IPS-18a (cell line): ENCODE measurements around the gene ARIH2.
"Not testable (repeated sequence)": the region's sequence is repeated elsewhere in the genome, so short reads cannot be mapped to it uniquely, and the experiment has no call there.

Source experiments
- H3K27ac ChIP-seq: one replicate; pipeline ENCODE4 v1.5.1; 2013; ENCODE audit warnings: low read length
- H3K27me3 ChIP-seq: one replicate; pipeline ENCODE4 v1.6.1; 2013; ENCODE audit warnings: mild to moderate bottlenecking, low read length; ENCODE audit not compliant: control insufficient read depth, insufficient read depth
- H3K36me3 ChIP-seq: one replicate; pipeline ENCODE4 v1.6.1; 2013; ENCODE audit warnings: low read depth, low read length; ENCODE audit not compliant: control insufficient read depth
- H3K4me1 ChIP-seq: one replicate; pipeline ENCODE4 v1.6.1; 2013; ENCODE audit warnings: low read depth, low read length; ENCODE audit not compliant: control insufficient read depth
- H3K4me3 ChIP-seq: one replicate; pipeline ENCODE4 v1.5.1; 2013; ENCODE audit warnings: low read length
- H3K9ac ChIP-seq: one replicate; pipeline ENCODE4 v1.6.1; 2013; ENCODE audit warnings: mild to moderate bottlenecking, low read length, moderate library complexity
- H3K9me3 ChIP-seq: one replicate; pipeline ENCODE4 v1.6.1; 2013; ENCODE audit warnings: low read depth, low read length; ENCODE audit not compliant: control insufficient read depth

The ARIH2 gene

DNA sequence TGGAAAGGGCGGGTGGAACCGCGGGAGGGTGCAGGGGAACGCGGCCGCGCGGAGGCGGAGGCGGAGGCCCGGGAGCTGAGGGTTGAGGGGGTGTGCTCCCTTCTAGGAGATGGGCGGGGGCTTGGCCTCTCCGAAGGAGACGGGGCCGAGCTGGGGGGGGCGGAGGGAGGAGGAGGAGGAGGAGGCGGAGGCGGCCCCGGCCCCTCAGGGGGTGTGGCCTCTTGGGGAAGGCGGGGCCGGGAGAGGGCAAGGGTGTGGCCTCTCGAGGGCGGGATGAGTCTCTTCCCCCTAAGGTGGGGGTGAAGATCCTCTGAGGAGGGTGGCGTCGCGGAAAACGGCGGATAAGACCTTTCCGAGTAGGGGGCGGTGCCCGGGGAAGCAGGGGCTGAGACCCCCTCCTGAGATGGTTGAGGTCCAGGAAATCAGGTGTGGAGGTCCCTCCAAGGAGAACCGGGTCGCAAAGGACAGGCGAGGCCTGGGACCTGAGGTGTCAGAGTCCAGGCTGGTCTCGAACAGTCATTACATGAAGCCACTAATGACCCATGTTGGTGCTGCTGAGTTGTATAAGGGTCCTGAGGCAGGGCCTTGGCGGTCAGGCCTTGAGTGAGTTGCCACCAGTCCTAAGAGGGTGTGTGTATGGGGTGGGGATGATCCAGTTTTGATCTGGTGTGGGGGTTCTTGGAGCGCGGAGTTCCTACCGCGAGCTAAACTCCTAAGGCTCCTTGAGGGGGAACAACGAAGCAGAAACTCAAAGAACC lies 89.3 kb downstream of the ARIH2 start:
- Histone ChIP-seq H3K9me3 (no peaks in the 10 kb centered on the region), H3K4me3 (peak overlapping the region; percentile 99), H3K4me1 (peaks cover 5% of the 10 kb centered on the region), H3K27me3 (no peaks in the 10 kb centered on the region), H3K27ac (peak overlapping the region; percentile 99), H3K9ac (peak overlapping the region; percentile 100), H3K36me3 (peaks cover 17% of the 10 kb centered on the region)

DNA sequence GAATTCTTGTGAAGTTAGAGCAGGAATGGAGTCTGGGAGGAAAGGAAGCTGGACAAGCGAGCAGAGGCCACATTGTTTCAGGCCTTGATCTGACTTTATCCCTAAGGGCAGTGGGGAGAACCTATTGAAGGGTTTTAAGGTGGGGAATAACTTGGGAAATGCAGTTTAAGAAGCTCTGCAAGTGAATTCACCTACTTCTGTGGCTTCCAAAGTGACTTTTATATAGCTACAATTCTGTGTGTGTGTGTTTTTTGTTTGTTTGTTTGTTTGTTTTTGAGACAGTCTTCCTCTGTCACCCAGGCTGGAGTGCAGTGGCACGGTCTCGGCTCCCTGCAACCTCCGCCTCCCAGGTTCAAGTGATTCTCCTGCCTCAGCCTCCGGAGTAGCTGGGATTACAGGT lies 90.0 kb downstream of the ARIH2 start:
- H3K27me3 ChIP-seq, H3K27ac ChIP-seq, H3K4me1 ChIP-seq, H3K9me3 ChIP-seq: not testable (repeated sequence)
- Histone ChIP-seq H3K4me3 (peak overlapping the region; percentile 99), H3K36me3 (peaks cover 24% of the 10 kb centered on the region), H3K9ac (peak overlapping the region; percentile 48)

DNA sequence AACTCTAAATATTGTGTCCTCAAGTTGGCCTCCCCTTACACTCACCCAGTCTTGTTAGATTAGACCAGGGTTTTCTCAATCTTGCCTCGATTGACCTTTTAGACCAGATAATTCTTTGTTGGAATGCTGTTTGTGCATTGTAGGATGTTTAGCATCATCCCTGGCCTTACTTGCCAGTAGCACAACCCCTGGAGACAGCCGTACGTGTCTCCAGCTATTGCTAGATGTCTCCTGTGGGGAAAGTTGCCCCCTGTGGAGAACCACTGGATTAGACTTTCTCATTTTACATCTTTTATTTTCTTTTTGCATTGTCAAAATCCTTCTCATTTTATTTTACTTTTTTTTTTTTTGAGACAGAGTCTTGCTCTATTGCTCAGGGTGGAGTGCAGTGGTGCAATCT lies 90.8 kb downstream of the ARIH2 start:
- no peaks in the 10 kb centered on the region for H3K27me3 ChIP-seq
- no peak overlapping the region for H3K4me3 ChIP-seq
- no peak overlapping the region for H3K27ac ChIP-seq
- H3K9ac ChIP-seq: no peak overlapping the region
- no peaks in the 10 kb centered on the region for H3K9me3 ChIP-seq
- peaks cover 5% of the 10 kb centered on the region for H3K4me1 ChIP-seq
- H3K36me3 ChIP-seq: peaks cover 29% of the 10 kb centered on the region

DNA sequence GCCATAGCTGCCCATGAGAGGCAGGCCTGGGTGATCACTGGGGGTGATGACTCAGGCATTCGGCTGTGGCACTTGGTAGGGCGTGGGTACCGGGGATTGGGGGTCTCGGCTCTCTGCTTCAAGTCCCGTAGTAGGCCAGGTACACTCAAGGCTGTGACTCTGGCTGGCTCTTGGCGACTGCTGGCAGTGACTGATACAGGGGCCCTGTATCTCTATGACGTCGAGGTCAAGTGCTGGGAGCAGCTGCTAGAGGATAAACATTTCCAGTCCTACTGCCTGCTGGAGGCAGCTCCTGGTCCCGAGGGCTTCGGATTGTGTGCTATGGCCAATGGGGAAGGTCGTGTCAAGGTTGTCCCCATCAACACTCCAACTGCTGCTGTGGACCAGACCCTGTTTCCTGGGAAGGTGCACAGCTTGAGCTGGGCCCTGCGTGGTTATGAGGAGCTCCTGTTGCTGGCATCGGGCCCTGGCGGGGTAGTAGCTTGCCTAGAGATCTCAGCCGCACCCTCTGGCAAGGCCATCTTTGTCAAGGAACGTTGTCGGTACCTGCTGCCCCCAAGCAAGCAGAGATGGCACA lies 93.9 kb downstream of the ARIH2 start:
- Histone ChIP-seq H3K4me1 (peaks cover 5% of the 10 kb centered on the region), H3K36me3 (peaks cover 47% of the 10 kb centered on the region), H3K27ac (no peak overlapping the region), H3K27me3 (no peaks in the 10 kb centered on the region), H3K4me3 (no peak overlapping the region), H3K9ac (no peak overlapping the region), H3K9me3 (no peaks in the 10 kb centered on the region)

DNA sequence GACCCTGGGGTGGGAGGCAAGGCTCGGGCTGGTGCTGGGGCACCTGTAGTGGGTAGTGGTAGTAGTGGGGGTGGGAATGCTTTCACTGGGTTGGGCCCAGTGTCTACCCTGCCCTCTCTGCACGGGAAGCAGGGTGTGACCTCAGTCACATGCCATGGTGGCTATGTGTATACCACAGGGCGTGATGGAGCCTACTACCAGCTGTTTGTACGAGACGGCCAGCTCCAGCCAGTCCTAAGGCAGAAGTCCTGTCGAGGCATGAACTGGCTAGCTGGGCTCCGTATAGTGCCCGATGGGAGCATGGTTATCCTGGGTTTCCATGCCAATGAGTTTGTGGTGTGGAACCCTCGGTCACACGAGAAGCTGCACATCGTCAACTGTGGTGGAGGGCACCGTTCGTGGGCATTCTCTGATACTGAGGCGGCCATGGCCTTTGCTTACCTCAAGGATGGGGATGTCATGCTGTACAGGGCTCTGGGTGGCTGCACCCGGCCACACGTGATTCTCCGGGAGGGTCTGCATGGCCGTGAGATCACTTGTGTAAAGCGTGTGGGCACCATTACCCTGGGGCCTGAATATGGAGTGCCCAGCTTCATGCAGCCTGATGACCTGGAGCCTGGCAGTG lies 94.6 kb downstream of the ARIH2 start:
- no peaks in the 10 kb centered on the region for H3K9me3 ChIP-seq
- H3K36me3 ChIP-seq: peaks cover 47% of the 10 kb centered on the region
- H3K9ac ChIP-seq: no peak overlapping the region
- H3K4me1 ChIP-seq: peaks cover 2% of the 10 kb centered on the region
- H3K4me3 ChIP-seq: no peak overlapping the region
- no peak overlapping the region for H3K27ac ChIP-seq
- no peaks in the 10 kb centered on the region for H3K27me3 ChIP-seq

DNA sequence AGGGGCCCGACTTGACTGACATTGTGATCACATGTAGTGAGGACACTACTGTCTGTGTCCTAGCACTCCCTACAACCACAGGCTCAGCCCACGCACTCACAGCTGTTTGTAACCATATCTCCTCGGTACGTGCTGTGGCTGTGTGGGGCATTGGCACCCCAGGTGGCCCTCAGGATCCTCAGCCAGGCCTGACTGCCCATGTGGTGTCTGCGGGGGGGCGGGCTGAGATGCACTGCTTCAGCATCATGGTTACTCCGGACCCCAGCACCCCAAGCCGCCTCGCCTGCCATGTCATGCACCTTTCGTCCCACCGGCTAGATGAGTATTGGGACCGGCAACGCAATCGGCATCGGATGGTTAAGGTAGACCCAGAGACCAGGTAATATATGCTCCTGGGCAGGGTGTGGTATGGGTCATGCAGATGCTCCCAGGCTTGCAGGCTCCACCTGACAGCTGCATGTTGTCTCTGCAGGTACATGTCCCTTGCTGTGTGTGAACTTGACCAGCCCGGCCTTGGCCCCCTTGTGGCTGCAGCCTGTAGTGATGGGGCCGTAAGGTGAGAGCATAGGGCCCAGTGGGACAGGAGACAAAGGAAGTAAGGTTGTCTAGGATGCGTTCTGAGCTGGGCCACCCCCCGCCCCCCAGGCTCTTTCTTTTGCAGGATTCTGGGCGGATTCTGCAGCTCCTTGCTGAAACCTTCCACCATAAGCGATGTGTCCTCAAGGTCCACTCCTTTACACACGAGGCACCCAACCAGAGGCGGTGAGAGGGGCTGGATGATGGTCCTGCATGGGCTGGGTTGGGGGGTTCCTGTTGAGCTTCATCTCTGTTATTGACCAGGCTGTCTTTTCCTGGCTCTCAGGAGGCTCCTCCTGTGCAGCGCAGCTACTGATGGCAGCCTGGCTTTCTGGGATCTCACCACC lies 95.4 kb downstream of the ARIH2 start:
- H3K36me3 ChIP-seq: peaks cover 47% of the 10 kb centered on the region
- H3K27me3 ChIP-seq: no peaks in the 10 kb centered on the region
- no peak overlapping the region for H3K27ac ChIP-seq

DNA sequence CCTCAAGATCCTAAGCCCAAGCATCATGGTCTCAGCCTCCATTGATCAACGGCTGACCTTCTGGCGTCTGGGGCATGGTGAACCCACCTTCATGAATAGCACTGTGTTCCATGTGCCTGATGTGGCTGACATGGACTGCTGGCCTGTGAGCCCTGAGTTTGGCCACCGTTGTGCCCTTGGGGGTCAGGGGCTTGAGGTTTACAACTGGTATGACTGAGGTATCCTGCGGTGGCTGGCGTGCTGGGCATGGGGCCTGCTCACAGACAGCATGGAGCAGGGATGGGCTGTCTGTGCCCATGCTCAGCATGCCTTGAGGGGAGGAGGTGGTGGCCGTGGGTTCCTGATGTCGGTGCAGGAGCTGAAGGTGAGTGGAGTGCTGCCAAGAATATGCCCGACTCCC lies 96.4 kb downstream of the ARIH2 start:
- Histone ChIP-seq H3K36me3 (peaks cover 47% of the 10 kb centered on the region), H3K4me1 (peaks cover 3% of the 10 kb centered on the region), H3K9ac (no peak overlapping the region)

More for the DNA sequence above, 95.4 kb downstream of the ARIH2 start:
- Histone ChIP-seq H3K9ac (no peak overlapping the region), H3K4me1 (no peaks in the 10 kb centered on the region), H3K4me3 (no peak overlapping the region), H3K9me3 (no peaks in the 10 kb centered on the region)

DNA sequence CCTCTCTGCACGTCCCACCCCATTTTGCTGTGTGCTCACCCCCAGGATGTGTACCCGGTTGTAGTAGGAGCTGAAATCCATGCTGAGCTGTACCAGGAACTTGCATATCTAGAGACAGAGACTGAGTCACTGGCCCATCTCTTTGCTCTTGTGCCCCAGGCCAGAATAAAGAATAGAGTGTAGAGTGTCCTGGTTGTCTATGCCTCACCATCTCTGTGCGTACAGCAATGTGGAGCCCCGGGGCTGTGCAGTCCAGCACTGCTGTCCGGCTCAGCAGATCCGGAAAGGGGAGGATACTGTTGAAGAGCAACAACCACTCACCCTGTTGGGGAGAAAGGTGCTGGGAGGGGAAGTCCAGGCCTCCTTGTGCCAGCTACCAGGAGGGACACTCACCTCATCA lies 97.1 kb downstream of the ARIH2 start:
- Histone ChIP-seq H3K4me3 (no peak overlapping the region), H3K27me3 (no peaks in the 10 kb centered on the region), H3K4me1 (peaks cover 6% of the 10 kb centered on the region), H3K9ac (no peak overlapping the region), H3K9me3 (no peaks in the 10 kb centered on the region), H3K27ac (no peak overlapping the region), H3K36me3 (peaks cover 47% of the 10 kb centered on the region)

More for the DNA sequence above, 96.4 kb downstream of the ARIH2 start:
- no peaks in the 10 kb centered on the region for H3K9me3 ChIP-seq
- no peak overlapping the region for H3K27ac ChIP-seq
- no peak overlapping the region for H3K4me3 ChIP-seq
- no peaks in the 10 kb centered on the region for H3K27me3 ChIP-seq

DNA sequence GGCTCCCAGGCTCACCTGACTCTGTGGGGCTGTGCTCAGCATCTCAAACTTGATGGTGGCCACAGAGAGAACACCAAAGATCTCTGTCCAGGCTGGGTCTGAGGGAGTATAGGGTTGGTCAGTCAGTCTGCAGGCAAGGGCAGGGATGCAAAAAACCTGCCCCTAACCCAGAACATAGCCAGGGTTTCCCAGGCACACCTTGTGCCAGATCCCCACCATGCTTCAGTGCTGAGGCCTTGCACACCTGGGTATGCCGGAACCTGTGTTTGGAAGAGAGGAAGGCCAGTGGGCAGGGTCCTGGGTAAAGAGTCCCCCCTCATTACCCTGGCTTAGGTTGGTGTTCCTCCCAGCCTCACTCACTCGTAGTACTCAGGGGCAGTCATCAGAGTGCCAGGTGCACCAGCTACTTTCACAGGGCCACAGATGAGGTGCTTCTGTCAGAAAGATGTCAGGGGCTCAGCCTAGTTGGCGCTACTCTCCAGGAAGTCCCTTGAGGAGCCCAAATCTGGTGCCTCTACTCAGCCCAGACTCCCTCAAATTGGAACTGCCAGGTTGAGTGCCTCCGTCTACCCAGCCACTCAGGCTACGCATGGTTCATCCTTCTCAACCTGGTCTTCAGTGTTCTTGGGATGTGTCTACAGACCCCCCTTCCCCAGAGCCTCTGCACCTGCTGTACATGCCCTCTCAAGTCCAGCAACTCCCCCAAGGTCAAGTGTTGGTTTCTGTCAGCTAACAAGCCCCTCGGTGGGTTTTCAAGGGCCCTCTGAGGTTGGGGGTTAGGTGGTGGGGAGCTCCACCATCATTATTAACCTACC lies 98.0 kb downstream of the ARIH2 start:
- Histone ChIP-seq H3K4me1 (peaks cover 6% of the 10 kb centered on the region), H3K36me3 (peaks cover 42% of the 10 kb centered on the region), H3K4me3 (no peak overlapping the region), H3K27me3 (no peaks in the 10 kb centered on the region), H3K9ac (no peak overlapping the region), H3K27ac (no peak overlapping the region), H3K9me3 (no peaks in the 10 kb centered on the region)

DNA sequence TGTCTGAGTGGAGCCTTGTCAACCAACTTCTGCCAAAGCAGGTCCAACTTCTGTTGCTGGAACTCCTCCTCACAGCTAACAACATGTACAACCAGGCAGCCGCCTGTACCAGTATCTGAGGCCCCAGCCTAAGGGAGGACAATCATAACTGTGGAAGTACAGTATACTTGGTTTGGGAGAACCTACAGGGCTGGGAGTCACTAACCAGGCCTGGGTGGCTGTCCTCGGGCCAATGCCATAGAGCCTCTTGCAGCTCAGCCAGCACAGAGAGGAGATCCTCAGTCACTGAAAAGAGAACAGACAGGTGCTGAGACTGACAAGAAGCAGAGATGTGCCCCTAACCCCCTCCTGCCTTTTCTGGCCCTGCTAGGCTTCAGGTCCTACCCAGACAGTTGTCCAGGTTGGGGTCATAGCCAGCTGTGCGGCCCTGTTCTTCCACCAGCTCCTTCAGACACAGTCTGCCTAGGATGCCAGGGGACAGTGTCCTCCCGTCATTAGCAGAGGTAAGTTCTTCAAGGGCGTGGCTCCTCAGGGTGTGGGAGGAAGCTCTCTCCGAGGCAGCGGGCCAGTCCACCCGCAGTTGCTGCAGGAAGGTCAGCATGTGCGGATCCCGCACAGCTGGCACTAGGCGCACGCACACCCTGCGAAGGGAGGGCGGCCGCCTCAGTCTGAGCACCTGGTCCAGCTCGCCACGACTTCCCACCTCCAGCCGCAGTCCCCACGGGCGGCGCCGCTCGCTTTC lies 98.8 kb downstream of the ARIH2 start:
- Histone ChIP-seq H3K9me3 (no peaks in the 10 kb centered on the region), H3K4me1 (peaks cover 6% of the 10 kb centered on the region), H3K4me3 (peak overlapping the region; percentile 72), H3K9ac (peak overlapping the region; percentile 41), H3K36me3 (peaks cover 34% of the 10 kb centered on the region), H3K27me3 (no peaks in the 10 kb centered on the region), H3K27ac (no peak overlapping the region)
